H1 (cell line): ENCODE data around the gene TXNDC15. TPM values are rescaled to one million over a fixed set of nuclear protein-coding genes. Genes with fewer than 3 reads are reported as not detected.
A peak's percentile ranks its signal among the peaks of the same experiment; 100 is the strongest.

Experiments used
- ATF2 ChIP-seq: IDR thresholded peaks from 2 replicates; pipeline ENCODE4 v1.6.1; 2012; ENCODE audit warnings: low read length, inconsistent platforms
- ATF3 ChIP-seq: IDR thresholded peaks from 2 replicates; pipeline ENCODE4 v1.6.1; 2011; ENCODE audit warnings: low read depth, mild to moderate bottlenecking, low read length; ENCODE audit not compliant: insufficient read depth
- BRCA1 ChIP-seq: IDR thresholded peaks from 2 replicates; pipeline ENCODE4 v1.6.1; 2012; ENCODE audit warnings: low read depth, low read length, improper control_type of control experiment
- CEBPB ChIP-seq: IDR thresholded peaks from 2 replicates; pipeline ENCODE4 v1.6.1; 2012; ENCODE audit warnings: low read depth, low read length
- CREB1 ChIP-seq: IDR thresholded peaks from 2 replicates; pipeline ENCODE4 v1.6.1; 2012; ENCODE audit warnings: inconsistent platforms
- CTBP2 ChIP-seq: IDR thresholded peaks from 2 replicates; pipeline ENCODE4 v1.7.0; 2011; ENCODE audit warnings: borderline replicate concordance, mild to moderate bottlenecking, moderate library complexity, mixed read lengths, low read length; ENCODE audit not compliant: insufficient read depth, insufficient read length
- EP300 ChIP-seq, 2 experiments: IDR thresholded peaks; 1 replicate in 1 of 2; 2 replicates in 1 of 2; pipeline ENCODE4 v1.6.1; 2011 to 2012; ENCODE audit warnings: low read depth in 2 of 2, low read length in 2 of 2, mild to moderate bottlenecking in 2 of 2, borderline replicate concordance in 1 of 2, inconsistent platforms in 1 of 2, moderate library complexity in 1 of 2
- EZH2 ChIP-seq: fragments of 200-600 bp; sonication (generic); IDR thresholded peaks from 2 replicates; pipeline ENCODE4 v1.7.1; 2012; ENCODE audit warnings: low read depth, mild to moderate bottlenecking, moderate library complexity, low read length, inconsistent platforms; ENCODE audit not compliant: severe bottlenecking
- JUN ChIP-seq: IDR thresholded peaks from 2 replicates; pipeline ENCODE4 v1.6.1; 2011; ENCODE audit warnings: low read depth, mild to moderate bottlenecking, improper control_type of control experiment, low read length
- KDM1A ChIP-seq: fragments of 200-600, 300-600 bp; sonication (generic); IDR thresholded peaks from 2 replicates; pipeline ENCODE4 v1.7.1; 2016; ENCODE audit warnings: mild to moderate bottlenecking, low read length, borderline replicate concordance
- KDM4A ChIP-seq: IDR thresholded peaks from one replicate; pipeline ENCODE4 v1.7.1; 2012; ENCODE audit warnings: low read depth, mild to moderate bottlenecking, moderate library complexity, low read length, inconsistent platforms; ENCODE audit not compliant: severe bottlenecking
- KDM5A ChIP-seq: fragments of 200-600 bp; IDR thresholded peaks from 2 replicates; pipeline ENCODE4 v1.7.1; 2012; ENCODE audit warnings: mild to moderate bottlenecking, low read length, inconsistent platforms, mixed read lengths
- PHF8 ChIP-seq: fragments of 200-600 bp; sonication (generic); conservative IDR thresholded peaks from 2 replicates; pipeline ENCODE4 v1.7.1; 2012; ENCODE audit warnings: low read depth, mild to moderate bottlenecking, inconsistent platforms, low read length, moderate library complexity
- POLR2A ChIP-seq, 2 experiments: IDR thresholded peaks; 1 replicate in 1 of 2; 2 replicates in 1 of 2; pipeline ENCODE4 v1.6.1; 2011; ENCODE audit warnings: low read depth in 2 of 2, low read length in 2 of 2, mild to moderate bottlenecking in 2 of 2; ENCODE audit errors: control extremely low read depth in 1 of 2
- POLR2AphosphoS5 ChIP-seq: IDR thresholded peaks from 2 replicates; pipeline ENCODE4 v1.6.1; 2011; ENCODE audit warnings: low read depth, low read length
- RBBP5 ChIP-seq: IDR thresholded peaks from 2 replicates; pipeline ENCODE4 v1.7.1; 2012; ENCODE audit warnings: low read depth, mild to moderate bottlenecking, inconsistent platforms, low read length, moderate library complexity, borderline replicate concordance
- RXRA ChIP-seq: IDR thresholded peaks from 2 replicates; pipeline ENCODE4 v1.6.1; 2011; ENCODE audit warnings: low read depth, mild to moderate bottlenecking, low read length, moderate library complexity; ENCODE audit not compliant: insufficient read depth
- SAP30 ChIP-seq: fragments of 300-600 bp; sonication (generic); IDR thresholded peaks from 2 replicates; pipeline ENCODE4 v1.7.1; 2012; ENCODE audit warnings: low read length, moderate library complexity, mild to moderate bottlenecking, inconsistent platforms; ENCODE audit not compliant: insufficient read depth, insufficient replicate concordance
- SIX5 ChIP-seq: IDR thresholded peaks from 2 replicates; pipeline ENCODE4 v1.6.1; 2011; ENCODE audit warnings: mild to moderate bottlenecking, low read depth, low read length
- SRF ChIP-seq: IDR thresholded peaks from 2 replicates; pipeline ENCODE4 v1.6.1; 2011; ENCODE audit warnings: mild to moderate bottlenecking, low read depth, low read length, moderate library complexity
- TEAD4 ChIP-seq: IDR thresholded peaks from 2 replicates; pipeline ENCODE4 v1.6.1; 2012; ENCODE audit warnings: low read depth, low read length, inconsistent platforms, mixed read lengths
- ZNF274 ChIP-seq: IDR thresholded peaks from 2 replicates; pipeline ENCODE4 v1.7.0; 2012; ENCODE audit warnings: low read length, borderline replicate concordance; ENCODE audit errors: extremely low read depth
- polyA plus RNA-seq, 7 experiments: library from polyadenylated mRNA; depleted of rRNA in 3 of 7; stranded (reverse) in 5 of 7; unstranded in 2 of 7; fragments of >200 nt in 5 of 7; fragments of 200-250 nt in 2 of 7; gene quantifications; 1 replicate in 5 of 7; 2 replicates in 1 of 7; 4 replicates in 1 of 7; pipeline versions ENCODE4 v1.2.1 to v1.2.3, GENCODE V29; 2011 to 2013; ENCODE audit warnings: missing spikeins in 2 of 7, mixed read lengths in 2 of 7
- total RNA-seq: library from RNA; stranded (reverse); fragmentation: NEBNext Ultra II Directional; extraction: Animal tissue kit (Norgen Biotek cat#: 25700); gene quantifications from 2 replicates; pipeline ENCODE4 v1.2.1, GENCODE V29; 2021

The TXNDC15 gene
- total and polyA plus RNA-seq, 2 of the 8 experiments (the other 6 are each of a cell fraction or from before 2014, with no cell fraction given): 20.1 to 30.8 TPM

DNA sequence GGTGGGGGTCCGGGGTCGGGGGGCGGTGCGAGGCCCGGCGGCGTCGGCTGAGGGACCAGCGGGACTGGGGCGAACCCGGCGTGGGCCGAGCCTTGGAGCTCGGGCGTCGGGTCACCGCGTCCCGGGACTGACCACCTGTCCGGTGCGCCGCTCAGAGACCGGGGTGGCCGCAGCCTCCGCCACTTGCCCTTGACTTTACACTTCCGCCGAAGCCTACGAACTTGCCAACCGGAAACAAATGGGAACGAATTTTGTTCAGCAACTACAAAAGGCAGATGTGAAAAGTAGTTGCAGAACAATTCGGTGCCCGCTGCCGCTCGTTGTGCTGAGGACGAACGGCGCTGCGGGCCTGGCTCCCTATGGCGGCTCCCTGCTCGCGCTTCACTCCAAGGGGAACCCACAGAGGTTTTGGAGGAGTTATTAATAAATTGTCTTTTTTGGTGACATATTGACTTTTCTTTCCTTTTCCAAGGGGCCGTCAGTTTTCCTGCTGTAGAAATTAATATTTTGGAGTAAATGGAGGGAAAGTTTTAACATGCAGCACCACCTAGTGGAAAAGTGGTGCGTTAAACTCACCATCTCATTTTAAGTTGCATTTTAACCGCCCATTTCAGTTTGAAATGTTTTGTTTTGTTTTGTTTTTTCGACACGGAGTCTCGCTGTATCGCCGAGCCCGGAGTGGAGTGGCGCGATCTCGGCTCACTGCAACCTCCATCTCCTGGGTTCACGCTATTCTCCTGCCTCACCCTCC, 31.2 kb downstream of the TXNDC15 start (continued):
- TF ChIP-seq ATF2: no peak
- TF ChIP-seq KDM4A: peak; percentile 56
- TF ChIP-seq ZNF274: no peak
- TF ChIP-seq RBBP5: no peak
- no peak for TF ChIP-seq KDM1A
- peak; percentile 18 for TF ChIP-seq EZH2
- TF ChIP-seq SRF: no peak
- TF ChIP-seq KDM5A: no peak
- no peak; the same call in 1 of the 2 replicates for TF ChIP-seq POLR2AphosphoS5
- no peak for TF ChIP-seq SIX5
- TF ChIP-seq JUN: no peak
- no peak for TF ChIP-seq EP300 (IDR thresholded peaks at IDR 0.05; ENCODE audit: borderline replicate concordance in 1 of 2, low read depth in 2 of 2, low read length in 2 of 2)
- no peak for TF ChIP-seq SAP30
- no peak for TF ChIP-seq TEAD4
- TF ChIP-seq CREB1: no peak
- no peak for TF ChIP-seq RXRA
- no peak for TF ChIP-seq CTBP2
- TF ChIP-seq BRCA1: no peak; the same call in 1 of the 2 replicates
- TF ChIP-seq CEBPB: no peak
- peak; percentile 83 for TF ChIP-seq PHF8
- TF ChIP-seq POLR2A (IDR thresholded peaks at IDR 0.05; ENCODE audit: control extremely low read depth in 1 of 2, low read depth in 2 of 2, low read length in 2 of 2): peak in 1 of 2 experiments; percentile 28; a peak in 1 of 3 replicates
- no peak for TF ChIP-seq ATF3
